ENCODE results near the gene EYA2.
A peak's percentile ranks its signal among the peaks of the same experiment; 100 is the strongest.

The EYA2 gene

GRCh38 chr20:46936415-46937156 is 41.9 kb downstream of the EYA2 start:
- no peak for DNase-seq (ENCODE audit: low read depth)
- TF ChIP-seq POLR2A (IDR thresholded peaks at IDR 0.05; ENCODE audit: extremely low read depth, insufficient read length) = no peak
- no peak for TF ChIP-seq MYC (IDR thresholded peaks at IDR 0.05; ENCODE audit: low read depth, low read length)
- TF ChIP-seq CTCF (IDR thresholded peaks at IDR 0.05; ENCODE audit: low read depth, low read length) = no peak
- TF ChIP-seq MAX (IDR thresholded peaks at IDR 0.05; ENCODE audit: low read depth, low read length) = no peak

GRCh38 chr20:46937157-46937523 is 42.5 kb downstream of the EYA2 start:
- TF ChIP-seq POLR2A (IDR thresholded peaks at IDR 0.05; ENCODE audit: extremely low read depth, insufficient read length) (no peak), MYC (IDR thresholded peaks at IDR 0.05; ENCODE audit: low read depth, low read length) (no peak), MAX (IDR thresholded peaks at IDR 0.05; ENCODE audit: low read depth, low read length) (no peak), CTCF (IDR thresholded peaks at IDR 0.05; ENCODE audit: low read depth, low read length) (no peak)
- H3K4me3 ChIP-seq (ENCODE audit: low read depth, low read length) = no peak overlapping the region
- no peak for DNase-seq (ENCODE audit: low read depth)

More at GRCh38 chr20:46936415-46937156, 41.9 kb downstream of the EYA2 start:
- no peak overlapping the region for H3K4me3 ChIP-seq (ENCODE audit: low read depth, low read length)

GRCh38 chr20:46937533-46938226 is 43.0 kb downstream of the EYA2 start:
- DNase-seq (ENCODE audit: low read depth) = no peak
- TF ChIP-seq POLR2A (IDR thresholded peaks at IDR 0.05; ENCODE audit: extremely low read depth, insufficient read length) (no peak), MYC (IDR thresholded peaks at IDR 0.05; ENCODE audit: low read depth, low read length) (no peak), MAX (IDR thresholded peaks at IDR 0.05; ENCODE audit: low read depth, low read length) (no peak), CTCF (IDR thresholded peaks at IDR 0.05; ENCODE audit: low read depth, low read length) (no peak)
- no peak overlapping the region for H3K4me3 ChIP-seq (ENCODE audit: low read depth, low read length)

GRCh38 chr20:46938434-46938833 is 43.8 kb downstream of the EYA2 start:
- DNase-seq (ENCODE audit: low read depth) = no peak
- H3K4me3 ChIP-seq (ENCODE audit: low read depth, low read length) = no peak overlapping the region
- TF ChIP-seq MAX (IDR thresholded peaks at IDR 0.05; ENCODE audit: low read depth, low read length) = no peak

- no peak overlapping the region for H3K4me3 ChIP-seq (ENCODE audit: low read depth, low read length)
- no peak for TF ChIP-seq POLR2A (IDR thresholded peaks at IDR 0.05; ENCODE audit: extremely low read depth, insufficient read length)
- no peak for TF ChIP-seq CTCF (IDR thresholded peaks at IDR 0.05; ENCODE audit: low read depth, low read length)
- TF ChIP-seq MAX (IDR thresholded peaks at IDR 0.05; ENCODE audit: low read depth, low read length) = no peak
- TF ChIP-seq MYC (IDR thresholded peaks at IDR 0.05; ENCODE audit: low read depth, low read length) = no peak
- peak; percentile 43 for DNase-seq (ENCODE audit: low read depth)
Measured at GRCh38 chr20:46939031-46939965, 44.7 kb downstream of the EYA2 start.

Data from NB4 (cell line).